HCT116 (cell line): ENCODE measurements around the gene POGK. TPM values are rescaled to one million over a fixed set of nuclear protein-coding genes. Genes with fewer than 3 reads are reported as not detected.
"Not testable (repeated sequence)": the region's sequence is repeated elsewhere in the genome, so short reads cannot be mapped to it uniquely, and the experiment has no call there.

ENCODE experiments used
- ATAC-seq: fragments of 200-7000 bp; cut with Tn5 transposase; 2 replicates; pipeline ENCODE4 v1.9.1; 2020; ENCODE audit warnings: mild to moderate bottlenecking, moderate library complexity
- BruUV-seq: library from RNA; stranded (reverse); fragments of 400-500 nt; replicated peaks from 2 replicates; lab custom pipeline; 2021; lab: Mats Ljungman, UMichigan
- CTCF ChIA-PET: fragments of 300-600 bp; sonication (Branson Sonifier 250); formaldehyde crosslinking; loops from one replicate; lab custom pipeline; 2021; ENCODE audit warnings: antibody characterized with exemption; lab: Charles Lee
- POLR2A ChIA-PET: fragments of 300-600, 350-600 bp; sonication (Branson Sonifier 250); formaldehyde crosslinking; loops from one replicate; lab custom pipeline; 2021; ENCODE audit warnings: antibody characterized with exemption; lab: Charles Lee
- RAD21 ChIA-PET, 2 experiments: fragments of 300-600 bp; sonication (Branson Sonifier 250); formaldehyde crosslinking; loops; one replicate each; lab custom pipeline; 2023; ENCODE audit warnings: low total read pairs in 2 of 2; ENCODE audit not compliant: uncharacterized antibody in 2 of 2, unreplicated experiment in 2 of 2, low non-redundant PET in 1 of 2; lab: Charles Lee
- DNase-seq: peaks from one replicate; pipeline ENCODE4 v3.0.0-alpha.2; 2010; ENCODE audit warnings: low read depth, low spot score
- H2AFZ ChIP-seq: fragments of 200-600 bp; shearing (Covaris generic), sonication (generic); 2 replicates; pipeline ENCODE4 v1.6.1; 2017; ENCODE audit warnings: low read depth, mixed run types, mixed read lengths, antibody characterized with exemption, low read length; ENCODE audit not compliant: poor library complexity, severe bottlenecking
- H3K27ac ChIP-seq: 2 replicates; pipeline ENCODE4 v1.5.1; 2012; ENCODE audit warnings: low read depth, low read length
- H3K27me3 ChIP-seq: fragments of 200-600 bp; sonication (generic); 2 replicates; pipeline ENCODE4 v1.6.1; 2016; ENCODE audit warnings: mixed run types, low read length, mixed read lengths; ENCODE audit not compliant: insufficient read depth
- H3K36me3 ChIP-seq, 2 experiments: fragments of 200-500 bp in 1 of 2; fragments of 200-600 bp in 1 of 2; sonication (Bioruptor generic) in 1 of 2; sonication (generic) in 1 of 2; 2 replicates each; pipeline versions ENCODE4 v1.5.1 to v1.6.1; 2014 to 2016; ENCODE audit warnings: low read length in 2 of 2, inconsistent platforms in 1 of 2, mixed read lengths in 1 of 2, mixed run types in 1 of 2; ENCODE audit not compliant: insufficient read depth in 2 of 2, control insufficient read depth in 1 of 2
- H3K4me1 ChIP-seq, 2 experiments: fragments of 200-600 bp in 1 of 2; sonication (generic) in 1 of 2; 2 replicates each; pipeline versions ENCODE4 v1.5.1 to v1.6.1; 2012 to 2017; ENCODE audit warnings: low read length in 2 of 2, inconsistent platforms in 1 of 2, mild to moderate bottlenecking in 1 of 2, mixed read lengths in 1 of 2, mixed run types in 1 of 2, moderate library complexity in 1 of 2; ENCODE audit not compliant: insufficient read depth in 2 of 2, control insufficient read depth in 1 of 2
- H3K4me2 ChIP-seq: fragments of 200-600 bp; sonication (generic); 2 replicates; pipeline ENCODE4 v1.6.1; 2017; ENCODE audit warnings: mixed run types, low read length, mixed read lengths
- H3K4me3 ChIP-seq, 2 experiments: fragments of 200-600 bp in 1 of 2; sonication (generic) in 1 of 2; replicated peaks in 1 of 2; 2 replicates each; pipeline ENCODE4 v1.5.1; 2011 to 2016; ENCODE audit warnings: low read length in 2 of 2, control low read depth in 1 of 2, low read depth in 1 of 2, mild to moderate bottlenecking in 1 of 2, mixed read lengths in 1 of 2, mixed run types in 1 of 2
- H3K79me2 ChIP-seq: fragments of 200-600 bp; sonication (generic); 2 replicates; pipeline ENCODE4 v1.6.1; 2017; ENCODE audit warnings: mild to moderate bottlenecking, mixed run types, low read length, moderate library complexity, mixed read lengths; ENCODE audit not compliant: insufficient read depth
- H3K9ac ChIP-seq: fragments of 200-600 bp; sonication (generic); 2 replicates; pipeline ENCODE4 v1.6.1; 2016; ENCODE audit warnings: low read length, mixed read lengths
- H3K9me2 ChIP-seq: fragments of 200-600 bp; sonication (generic), shearing (Covaris generic); 2 replicates; pipeline ENCODE4 v1.6.1; 2017; ENCODE audit warnings: mixed run types, mild to moderate bottlenecking, moderate library complexity; ENCODE audit not compliant: insufficient read depth
- H3K9me3 ChIP-seq, 2 experiments: fragments of 200-500 bp in 1 of 2; fragments of 200-600 bp in 1 of 2; sonication (Bioruptor generic) in 1 of 2; sonication (generic) in 1 of 2; 2 replicates each; pipeline ENCODE4 v1.6.1; 2014 to 2017; ENCODE audit warnings: low read length in 2 of 2, mixed read lengths in 2 of 2, inconsistent platforms in 1 of 2, low read depth in 1 of 2, mild to moderate bottlenecking in 1 of 2, mixed run types in 1 of 2, moderate library complexity in 1 of 2; ENCODE audit not compliant: control insufficient read depth in 1 of 2, insufficient read depth in 1 of 2
- H4K20me1 ChIP-seq: fragments of 200-600 bp; sonication (generic), shearing (Covaris generic); 2 replicates; pipeline ENCODE4 v1.6.1; 2017; ENCODE audit warnings: mixed run types, mild to moderate bottlenecking, moderate library complexity; ENCODE audit not compliant: insufficient read depth
- CBX3 ChIP-seq: IDR thresholded peaks from 2 replicates; pipeline ENCODE4 v1.6.1; 2012; ENCODE audit warnings: low read depth
- EGR1 ChIP-seq: IDR thresholded peaks from 2 replicates; pipeline ENCODE4 v1.6.1; 2012; ENCODE audit warnings: low read depth
- EZH2 ChIP-seq: fragments of 200-600 bp; sonication (generic); IDR thresholded peaks from 2 replicates; pipeline ENCODE4 v1.6.1; 2017; ENCODE audit warnings: antibody characterized with exemption, mixed run types
- EZH2phosphoT487 ChIP-seq: fragments of 200-600 bp; IDR thresholded peaks from 2 replicates; pipeline ENCODE4 v1.6.1; 2018; ENCODE audit warnings: antibody characterized with exemption, borderline replicate concordance
- FOSL1 ChIP-seq: IDR thresholded peaks from 2 replicates; pipeline ENCODE4 v1.6.1; 2012; ENCODE audit warnings: low read depth
- JUND ChIP-seq: IDR thresholded peaks from 2 replicates; pipeline ENCODE4 v1.6.1; 2012
- POLR2A ChIP-seq: IDR thresholded peaks from 2 replicates; pipeline ENCODE4 v1.7.0; 2011; ENCODE audit warnings: borderline replicate concordance; ENCODE audit not compliant: insufficient read depth, insufficient read length; ENCODE audit errors: extremely low read depth
- RAD21 ChIP-seq: IDR thresholded peaks from 2 replicates; pipeline ENCODE4 v1.6.1; 2012; ENCODE audit warnings: low read depth, mild to moderate bottlenecking
- SP1 ChIP-seq: IDR thresholded peaks from 2 replicates; pipeline ENCODE4 v1.6.1; 2012; ENCODE audit warnings: low read depth
- SRF ChIP-seq: IDR thresholded peaks from 2 replicates; pipeline ENCODE4 v1.6.1; 2012; ENCODE audit warnings: low read depth
- intact Hi-C: fragments of 100-400 bp; cut with micrococcal nuclease; formaldehyde crosslinking; loops from 2 replicates; pipeline ENCODE4 v1.10.0; 2022
- total RNA-seq: library from RNA; stranded (reverse); gene quantifications from one replicate; pipeline ENCODE4 v1.2.1, GENCODE V29; 2021; ENCODE audit not compliant: unreplicated experiment
- TF ChIP-seq, protein P1 (sequence below): IDR thresholded peaks from 2 replicates; pipeline ENCODE4 v1.6.1; 2012
- TF ChIP-seq, protein P2 (sequence below), 3 experiments: fragments of 200-600 bp in 1 of 3; sonication (generic) in 1 of 3; IDR thresholded peaks in 2 of 3; conservative IDR thresholded peaks in 1 of 3; 2 replicates each; pipeline ENCODE4 v1.5.1; 2012 to 2017; ENCODE audit warnings: low read depth in 2 of 3, low read length in 2 of 3, antibody characterized with exemption in 1 of 3, borderline replicate concordance in 1 of 3, control low read depth in 1 of 3, mild to moderate bottlenecking in 1 of 3, mixed read lengths in 1 of 3, mixed run types in 1 of 3, moderate library complexity in 1 of 3; ENCODE audit not compliant: insufficient read depth in 1 of 3
- TF ChIP-seq, protein P3 (sequence below): IDR thresholded peaks from 2 replicates; pipeline ENCODE4 v1.6.1; 2012
- TF ChIP-seq, protein P4 (sequence below): IDR thresholded peaks from 2 replicates; pipeline ENCODE4 v1.6.1; 2011; ENCODE audit warnings: mild to moderate bottlenecking, low read length, moderate library complexity; ENCODE audit not compliant: insufficient replicate concordance; ENCODE audit errors: extremely low read depth

POGK gene
- total RNA-seq, 1 experiment from 2014 or later: 35.6 TPM

DNA sequence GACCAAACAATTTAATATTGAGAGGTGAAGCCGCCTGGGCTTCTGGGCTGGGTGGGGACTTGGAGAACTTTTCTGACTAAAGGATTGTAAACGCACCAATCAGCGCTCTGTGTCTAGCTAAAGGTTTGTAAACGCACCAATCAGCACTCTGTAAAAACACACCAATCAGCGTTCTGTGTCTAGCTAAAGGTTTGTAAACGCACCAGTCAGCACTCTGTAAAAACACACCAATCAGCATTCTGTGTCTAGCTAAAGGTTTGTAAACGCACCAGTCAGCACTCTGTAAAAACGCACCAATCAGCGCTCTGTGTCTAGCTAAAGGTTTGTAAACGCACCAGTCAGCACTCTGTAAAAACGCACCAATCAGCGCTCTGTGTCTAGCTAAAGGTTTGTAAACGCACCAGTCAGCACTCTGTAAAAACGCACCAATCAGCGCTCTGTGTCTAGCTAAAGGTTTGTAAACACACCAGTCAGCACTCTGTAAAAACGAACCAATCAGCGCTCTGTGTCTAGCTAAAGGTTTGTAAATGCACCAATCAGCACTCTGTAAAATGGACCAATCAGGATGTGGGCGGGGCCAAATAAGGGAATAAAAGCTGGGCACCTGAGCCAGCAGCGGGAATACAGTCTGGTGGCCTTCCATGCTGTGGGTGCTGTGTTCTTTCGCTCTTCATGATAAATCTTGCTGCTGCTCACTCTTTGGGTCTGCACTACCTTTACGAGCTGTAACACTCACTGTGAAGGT, 39.1 kb downstream of the POGK start:
- H3K36me3 ChIP-seq, intact Hi-C loops, POLR2A ChIA-PET, H3K9ac ChIP-seq: not testable (repeated sequence)
- TF ChIP-seq SP1: peak; percentile 60
- TF ChIP-seq, all 23 proteins: peak for 1; not testable (repeated sequence) for 22
- H3K9me3 ChIP-seq, BruUV-seq, H3K4me3 ChIP-seq, H2AFZ ChIP-seq, CTCF ChIA-PET, ATAC-seq, H3K27ac ChIP-seq, RAD21 ChIA-PET, H3K4me2 ChIP-seq, H3K9me2 ChIP-seq, H3K27me3 ChIP-seq, H4K20me1 ChIP-seq: not testable (repeated sequence)
- Histone ChIP-seq H3K79me2 (peaks cover 24% of the 10 kb centered on the region), H3K4me1 (peaks cover 15 to 21% of the 10 kb centered on the region in 2 experiments)
- DNase-seq: peak; percentile 8

DNA sequence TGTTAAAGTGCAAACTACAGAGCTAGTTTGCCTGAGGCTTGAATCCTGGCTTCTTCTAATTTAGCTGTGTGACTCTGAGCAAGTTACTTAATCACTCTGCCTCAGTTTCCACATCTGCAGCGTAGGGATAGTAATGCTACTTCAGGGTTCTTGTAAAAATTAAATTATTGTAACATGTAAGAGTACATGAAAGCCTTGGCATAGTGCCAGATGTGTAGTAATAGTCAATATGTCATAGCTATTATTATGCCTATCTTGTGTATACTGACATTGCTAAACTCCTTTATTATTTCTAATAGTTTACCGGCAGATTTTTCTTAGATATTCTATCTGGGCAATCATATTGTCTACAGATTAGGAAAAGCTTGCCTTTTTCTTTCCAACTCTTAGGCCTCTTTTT, 43.6 kb downstream of the POGK start:
- Histone ChIP-seq H4K20me1 (no peaks in the 10 kb centered on the region), H3K9me2 (no peaks in the 10 kb centered on the region; the same call in 1 of the 2 replicates), H3K79me2 (no peaks in the 10 kb centered on the region), H3K4me1 (no peaks in the 10 kb centered on the region), H3K4me3 (no peak overlapping the region), H3K9me3 (no peaks in the 10 kb centered on the region), H3K9ac (no peak overlapping the region), H2AFZ (no peak overlapping the region), H3K27ac (no peak overlapping the region), H3K36me3 (no peaks in the 10 kb centered on the region), H3K27me3 (no peaks in the 10 kb centered on the region), H3K4me2 (no peak overlapping the region)
- no peak for DNase-seq
- POLR2A ChIA-PET: no interaction called here
- TF ChIP-seq, protein P1, sequence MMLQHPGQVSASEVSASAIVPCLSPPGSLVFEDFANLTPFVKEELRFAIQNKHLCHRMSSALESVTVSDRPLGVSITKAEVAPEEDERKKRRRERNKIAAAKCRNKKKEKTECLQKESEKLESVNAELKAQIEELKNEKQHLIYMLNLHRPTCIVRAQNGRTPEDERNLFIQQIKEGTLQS: no peak
- TF ChIP-seq JUND (no peak), RAD21 (no peak), CBX3 (no peak), FOSL1 (no peak), EGR1 (no peak), POLR2A (no peak), EZH2 (no peak), SRF (no peak), EZH2phosphoT487 (no peak)
- TF ChIP-seq, protein P2, sequence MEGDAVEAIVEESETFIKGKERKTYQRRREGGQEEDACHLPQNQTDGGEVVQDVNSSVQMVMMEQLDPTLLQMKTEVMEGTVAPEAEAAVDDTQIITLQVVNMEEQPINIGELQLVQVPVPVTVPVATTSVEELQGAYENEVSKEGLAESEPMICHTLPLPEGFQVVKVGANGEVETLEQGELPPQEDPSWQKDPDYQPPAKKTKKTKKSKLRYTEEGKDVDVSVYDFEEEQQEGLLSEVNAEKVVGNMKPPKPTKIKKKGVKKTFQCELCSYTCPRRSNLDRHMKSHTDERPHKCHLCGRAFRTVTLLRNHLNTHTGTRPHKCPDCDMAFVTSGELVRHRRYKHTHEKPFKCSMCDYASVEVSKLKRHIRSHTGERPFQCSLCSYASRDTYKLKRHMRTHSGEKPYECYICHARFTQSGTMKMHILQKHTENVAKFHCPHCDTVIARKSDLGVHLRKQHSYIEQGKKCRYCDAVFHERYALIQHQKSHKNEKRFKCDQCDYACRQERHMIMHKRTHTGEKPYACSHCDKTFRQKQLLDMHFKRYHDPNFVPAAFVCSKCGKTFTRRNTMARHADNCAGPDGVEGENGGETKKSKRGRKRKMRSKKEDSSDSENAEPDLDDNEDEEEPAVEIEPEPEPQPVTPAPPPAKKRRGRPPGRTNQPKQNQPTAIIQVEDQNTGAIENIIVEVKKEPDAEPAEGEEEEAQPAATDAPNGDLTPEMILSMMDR (IDR thresholded peaks at IDR 0.05 in 2 of 3, conservative IDR thresholded peaks at IDR 0.05 in 1 of 3; ENCODE audit: borderline replicate concordance in 1 of 3, insufficient read depth in 1 of 3, low read depth in 2 of 3, low read length in 2 of 3): no peak
- TF ChIP-seq, protein P3, sequence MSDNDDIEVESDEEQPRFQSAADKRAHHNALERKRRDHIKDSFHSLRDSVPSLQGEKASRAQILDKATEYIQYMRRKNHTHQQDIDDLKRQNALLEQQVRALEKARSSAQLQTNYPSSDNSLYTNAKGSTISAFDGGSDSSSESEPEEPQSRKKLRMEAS: no peak
- TF ChIP-seq, protein P4, sequence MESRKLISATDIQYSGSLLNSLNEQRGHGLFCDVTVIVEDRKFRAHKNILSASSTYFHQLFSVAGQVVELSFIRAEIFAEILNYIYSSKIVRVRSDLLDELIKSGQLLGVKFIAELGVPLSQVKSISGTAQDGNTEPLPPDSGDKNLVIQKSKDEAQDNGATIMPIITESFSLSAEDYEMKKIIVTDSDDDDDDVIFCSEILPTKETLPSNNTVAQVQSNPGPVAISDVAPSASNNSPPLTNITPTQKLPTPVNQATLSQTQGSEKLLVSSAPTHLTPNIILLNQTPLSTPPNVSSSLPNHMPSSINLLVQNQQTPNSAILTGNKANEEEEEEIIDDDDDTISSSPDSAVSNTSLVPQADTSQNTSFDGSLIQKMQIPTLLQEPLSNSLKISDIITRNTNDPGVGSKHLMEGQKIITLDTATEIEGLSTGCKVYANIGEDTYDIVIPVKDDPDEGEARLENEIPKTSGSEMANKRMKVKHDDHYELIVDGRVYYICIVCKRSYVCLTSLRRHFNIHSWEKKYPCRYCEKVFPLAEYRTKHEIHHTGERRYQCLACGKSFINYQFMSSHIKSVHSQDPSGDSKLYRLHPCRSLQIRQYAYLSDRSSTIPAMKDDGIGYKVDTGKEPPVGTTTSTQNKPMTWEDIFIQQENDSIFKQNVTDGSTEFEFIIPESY: no peak
- no TSS peak for BruUV-seq
- ATAC-seq: no peak
- intact Hi-C loops: no loop called here
- RAD21 ChIA-PET: no interaction called here
- CTCF ChIA-PET: interaction anchor here (1.3 kb wide), 2 partner anchors 19 to 27 kb away, joined by 3 to 4 read pairs; no protein-coding TSS in a partner anchor
